Measurements from ENCODE around the gene SYNDIG1. TPM values are rescaled to one million over a fixed set of nuclear protein-coding genes. Genes with fewer than 3 reads are reported as not detected.

Gene SYNDIG1
- polyA plus RNA-seq, 1 experiment = not detected

DNA sequence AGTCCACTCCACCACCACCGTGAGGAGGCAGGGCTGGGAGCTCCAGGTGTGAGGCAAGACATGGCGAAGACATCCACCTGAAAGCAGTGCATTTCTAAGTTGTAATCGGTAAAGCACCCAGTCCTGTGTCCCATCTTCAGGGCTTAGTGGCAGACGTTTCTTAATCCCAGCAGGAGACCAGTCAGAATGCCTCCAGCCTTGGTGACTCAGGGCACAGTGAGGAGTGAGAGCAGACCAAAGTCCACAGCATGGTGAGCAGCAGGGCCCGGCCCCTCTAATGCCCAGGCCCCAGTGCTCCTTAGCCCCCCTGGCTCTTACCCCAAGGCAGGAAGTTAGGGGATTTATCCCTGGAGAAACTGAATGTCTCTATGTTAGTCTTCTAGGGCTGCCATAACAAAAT is 183.9 kb downstream of the SYNDIG1 start:
- no peaks in the 10 kb centered on the region; the same call in 1 of the 2 replicates for H3K9me3 ChIP-seq (ENCODE audit: control insufficient read depth, insufficient read depth, low read length)
- no peak overlapping the region for H3K4me3 ChIP-seq (ENCODE audit: low read depth, low read length)
- H3K27me3 ChIP-seq (ENCODE audit: control insufficient read depth, insufficient read depth, low read length) = no peaks in the 10 kb centered on the region
- ChIA-PET CTCF (no interaction called here), POLR2A (no interaction called here)
- H3K27ac ChIP-seq (ENCODE audit: low read depth, low read length) = no peak overlapping the region
- TF ChIP-seq, protein P1, sequence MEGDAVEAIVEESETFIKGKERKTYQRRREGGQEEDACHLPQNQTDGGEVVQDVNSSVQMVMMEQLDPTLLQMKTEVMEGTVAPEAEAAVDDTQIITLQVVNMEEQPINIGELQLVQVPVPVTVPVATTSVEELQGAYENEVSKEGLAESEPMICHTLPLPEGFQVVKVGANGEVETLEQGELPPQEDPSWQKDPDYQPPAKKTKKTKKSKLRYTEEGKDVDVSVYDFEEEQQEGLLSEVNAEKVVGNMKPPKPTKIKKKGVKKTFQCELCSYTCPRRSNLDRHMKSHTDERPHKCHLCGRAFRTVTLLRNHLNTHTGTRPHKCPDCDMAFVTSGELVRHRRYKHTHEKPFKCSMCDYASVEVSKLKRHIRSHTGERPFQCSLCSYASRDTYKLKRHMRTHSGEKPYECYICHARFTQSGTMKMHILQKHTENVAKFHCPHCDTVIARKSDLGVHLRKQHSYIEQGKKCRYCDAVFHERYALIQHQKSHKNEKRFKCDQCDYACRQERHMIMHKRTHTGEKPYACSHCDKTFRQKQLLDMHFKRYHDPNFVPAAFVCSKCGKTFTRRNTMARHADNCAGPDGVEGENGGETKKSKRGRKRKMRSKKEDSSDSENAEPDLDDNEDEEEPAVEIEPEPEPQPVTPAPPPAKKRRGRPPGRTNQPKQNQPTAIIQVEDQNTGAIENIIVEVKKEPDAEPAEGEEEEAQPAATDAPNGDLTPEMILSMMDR (IDR thresholded peaks at IDR 0.05; ENCODE audit: low read depth, low read length) = no peak
- no peak for DNase-seq (ENCODE audit: low read depth, low spot score)

DNA sequence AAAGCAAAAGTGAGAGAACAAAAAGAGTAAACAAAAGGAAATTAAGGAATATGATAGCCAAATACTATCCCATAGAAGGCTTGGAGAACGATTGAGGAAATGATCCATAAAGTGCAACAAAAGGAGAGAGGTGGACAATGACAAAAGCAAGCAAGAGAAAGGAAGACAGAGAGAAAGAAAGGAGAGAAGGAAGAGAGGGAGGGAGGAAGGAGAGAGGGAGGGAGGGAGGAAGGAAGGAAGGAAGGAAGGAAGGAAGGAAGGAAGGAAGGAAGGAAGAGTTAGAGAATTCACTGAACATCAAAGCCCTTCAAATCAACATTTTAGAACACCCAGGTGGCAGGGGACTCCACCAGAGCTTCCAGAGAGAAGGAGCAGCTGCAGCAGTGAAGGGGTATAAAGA is 185.0 kb downstream of the SYNDIG1 start:
- ChIA-PET POLR2A (no interaction called here), CTCF (no interaction called here)
- H3K27ac ChIP-seq (ENCODE audit: low read depth, low read length) = no peak overlapping the region
- no peaks in the 10 kb centered on the region for H3K27me3 ChIP-seq (ENCODE audit: control insufficient read depth, insufficient read depth, low read length)
- H3K9me3 ChIP-seq (ENCODE audit: control insufficient read depth, insufficient read depth, low read length) = no peaks in the 10 kb centered on the region; the same call in 1 of the 2 replicates
- TF ChIP-seq, protein P1 (IDR thresholded peaks at IDR 0.05; ENCODE audit: low read depth, low read length) = no peak
- no peak for DNase-seq (ENCODE audit: low read depth, low spot score)
- no peak overlapping the region for H3K4me3 ChIP-seq (ENCODE audit: low read depth, low read length)

DNA sequence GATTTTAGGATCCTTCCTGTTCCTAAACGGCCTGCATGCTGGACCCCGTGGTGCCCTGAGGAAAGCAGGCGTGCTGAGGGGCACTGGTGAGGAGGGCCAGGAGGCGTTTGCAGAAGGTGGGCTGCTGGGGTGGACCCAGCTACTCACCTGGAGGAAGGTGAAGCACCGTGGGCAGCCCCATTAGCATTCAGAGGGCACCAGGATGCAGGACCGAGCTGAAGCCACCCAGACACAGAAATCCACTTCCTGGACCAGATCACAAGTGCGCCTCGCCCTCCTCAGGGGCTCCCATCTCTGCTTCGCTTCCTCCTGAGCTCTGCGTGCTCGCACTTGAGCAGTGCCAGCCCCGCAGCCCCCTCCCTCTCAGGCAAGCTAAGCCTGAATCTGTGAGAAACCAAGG is 187.0 kb downstream of the SYNDIG1 start:
- ChIA-PET POLR2A (no interaction called here), CTCF (no interaction called here)
- no peaks in the 10 kb centered on the region for H3K27me3 ChIP-seq (ENCODE audit: control insufficient read depth, insufficient read depth, low read length)
- no peak for DNase-seq (ENCODE audit: low read depth, low spot score)
- H3K27ac ChIP-seq (ENCODE audit: low read depth, low read length) = no peak overlapping the region
- H3K4me3 ChIP-seq (ENCODE audit: low read depth, low read length) = no peak overlapping the region
- TF ChIP-seq, protein P1 (IDR thresholded peaks at IDR 0.05; ENCODE audit: low read depth, low read length) = no peak
- no peaks in the 10 kb centered on the region; the same call in 1 of the 2 replicates for H3K9me3 ChIP-seq (ENCODE audit: control insufficient read depth, insufficient read depth, low read length)

DNA sequence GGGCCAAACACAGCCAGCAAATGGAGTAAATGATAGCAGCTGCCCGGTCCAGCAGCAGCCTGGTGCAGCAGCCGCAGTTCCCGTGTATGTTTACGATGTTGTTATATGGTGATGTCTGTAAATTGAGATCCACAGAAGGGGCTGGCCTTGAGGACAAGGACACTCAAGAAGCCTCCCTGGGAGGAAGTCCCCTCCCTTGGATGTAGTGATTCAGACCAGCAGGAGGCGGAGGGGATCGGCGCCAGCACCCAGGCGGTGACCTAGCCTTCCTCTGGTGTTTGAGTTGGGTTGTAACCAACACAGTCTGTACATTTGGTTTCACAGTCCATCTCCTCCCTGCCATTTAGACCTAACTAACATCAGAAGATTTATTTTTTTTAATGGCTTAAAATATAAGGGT is 187.8 kb downstream of the SYNDIG1 start:
- Histone ChIP-seq H3K27me3 (ENCODE audit: control insufficient read depth, insufficient read depth, low read length) (no peaks in the 10 kb centered on the region), H3K9me3 (ENCODE audit: control insufficient read depth, insufficient read depth, low read length) (no peaks in the 10 kb centered on the region; the same call in 1 of the 2 replicates), H3K27ac (ENCODE audit: low read depth, low read length) (no peak overlapping the region), H3K4me3 (ENCODE audit: low read depth, low read length) (no peak overlapping the region)
- TF ChIP-seq, protein P1 (IDR thresholded peaks at IDR 0.05; ENCODE audit: low read depth, low read length) = 0 out of 2 replicates have a peak, but pooled peaks have one; percentile 13
- CTCF ChIA-PET = no interaction called here
- no peak for DNase-seq (ENCODE audit: low read depth, low spot score)
- POLR2A ChIA-PET = no interaction called here

DNA sequence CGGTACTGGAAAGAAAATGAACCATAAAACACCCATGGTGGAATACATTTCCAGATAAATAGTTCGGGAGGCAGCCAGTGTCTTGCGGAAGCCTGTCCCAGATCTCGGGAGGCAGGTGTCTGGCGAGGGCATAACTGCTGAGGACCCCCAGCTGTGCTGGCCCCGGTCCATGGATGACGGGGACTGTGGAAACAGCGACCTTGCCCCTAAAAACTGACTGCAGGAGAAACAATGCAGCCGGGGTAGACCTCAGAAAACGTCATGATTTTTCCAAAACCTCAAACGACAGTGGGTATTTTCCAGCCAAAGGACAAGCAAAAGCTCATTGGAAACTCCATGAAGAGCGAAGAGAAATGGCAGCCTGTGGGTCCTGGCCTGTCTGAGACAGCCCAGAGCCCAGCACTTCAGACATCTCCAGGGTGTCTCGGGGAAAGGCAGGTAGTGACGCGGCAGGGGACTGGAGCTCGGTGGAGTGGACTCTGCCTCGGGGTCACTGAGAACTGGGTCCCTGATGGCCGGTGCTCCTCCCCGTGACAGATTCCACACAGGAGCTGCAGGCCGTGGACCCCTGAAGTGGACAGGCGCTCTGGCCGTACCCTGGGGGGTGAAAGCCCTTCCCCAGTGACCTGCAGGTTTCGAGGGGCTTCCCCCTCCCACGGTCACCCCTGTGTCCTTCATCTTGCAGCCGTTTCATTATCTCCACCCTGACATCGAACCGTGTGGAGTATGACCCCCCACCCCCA is 188.6 kb downstream of the SYNDIG1 start:
- Histone ChIP-seq H3K27ac (ENCODE audit: low read depth, low read length) (no peak overlapping the region), H3K27me3 (ENCODE audit: control insufficient read depth, insufficient read depth, low read length) (peaks cover 3% of the 10 kb centered on the region), H3K9me3 (ENCODE audit: control insufficient read depth, insufficient read depth, low read length) (no peaks in the 10 kb centered on the region; the same call in 1 of the 2 replicates), H3K4me3 (ENCODE audit: low read depth, low read length) (no peak overlapping the region)
- POLR2A ChIA-PET = no interaction called here
- TF ChIP-seq, protein P1 (IDR thresholded peaks at IDR 0.05; ENCODE audit: low read depth, low read length) = no peak
- DNase-seq (ENCODE audit: low read depth, low spot score) = no peak
- CTCF ChIA-PET = no interaction called here

Data from AG04450 (cell line).